Lower leg skin (tissue), 4 donors: ENCODE measurements around the gene FOSL1. TPM values are rescaled to one million over a fixed set of nuclear protein-coding genes. Genes with fewer than 3 reads are reported as not detected.

ENCODE experiments used
- DNase-seq, 2 donors: peaks; one replicate each; pipeline ENCODE4 v3.0.0-alpha.2; 2019; ENCODE audit warnings: low spot score in 2 of 2
- H3K4me3 ChIP-seq: fragments of 200-600 bp; sonication (generic); 2 replicates; pipeline ENCODE4 v1.5.1; 2017; ENCODE audit warnings: mild to moderate bottlenecking, low read depth; ENCODE audit not compliant: poor library complexity, severe bottlenecking
- CTCF ChIP-seq, 3 donors: fragments of 450-650 bp; IDR thresholded peaks; one replicate each; pipeline ENCODE4 v1.5.1; 2016; ENCODE audit warnings: antibody characterized with exemption in 3 of 3, mild to moderate bottlenecking in 3 of 3, moderate library complexity in 2 of 3
- POLR2A ChIP-seq, 2 donors: fragments of 450-650 bp; IDR thresholded peaks; one replicate each; pipeline ENCODE4 v1.6.1; 2016 to 2017; ENCODE audit warnings: antibody characterized with exemption in 2 of 2, mild to moderate bottlenecking in 1 of 2, moderate library complexity in 1 of 2
- WGBS, 2 donors: methylation state at CpG; one replicate each; pipeline ENCODE4 v1.1.5; 2018; 5-methylcytosine and 5-hydroxymethylcytosine counted together
- intact Hi-C: fragments of 100-400 bp; cut with DNase I; formaldehyde crosslinking; loops from one replicate; pipeline ENCODE4 v1.15.0; 2023; ENCODE audit warnings: low total_unique reads
- total RNA-seq, 4 donors: library from RNA; depleted of rRNA; stranded (reverse); fragments of >200 nt; gene quantifications; one replicate each; pipeline ENCODE4 v1.1.0, GENCODE V29; 2016

FOSL1 gene
- total RNA-seq, 4 donors from 2014 or later, result 2.4 to 7.5 (median 5.3) TPM

DNA sequence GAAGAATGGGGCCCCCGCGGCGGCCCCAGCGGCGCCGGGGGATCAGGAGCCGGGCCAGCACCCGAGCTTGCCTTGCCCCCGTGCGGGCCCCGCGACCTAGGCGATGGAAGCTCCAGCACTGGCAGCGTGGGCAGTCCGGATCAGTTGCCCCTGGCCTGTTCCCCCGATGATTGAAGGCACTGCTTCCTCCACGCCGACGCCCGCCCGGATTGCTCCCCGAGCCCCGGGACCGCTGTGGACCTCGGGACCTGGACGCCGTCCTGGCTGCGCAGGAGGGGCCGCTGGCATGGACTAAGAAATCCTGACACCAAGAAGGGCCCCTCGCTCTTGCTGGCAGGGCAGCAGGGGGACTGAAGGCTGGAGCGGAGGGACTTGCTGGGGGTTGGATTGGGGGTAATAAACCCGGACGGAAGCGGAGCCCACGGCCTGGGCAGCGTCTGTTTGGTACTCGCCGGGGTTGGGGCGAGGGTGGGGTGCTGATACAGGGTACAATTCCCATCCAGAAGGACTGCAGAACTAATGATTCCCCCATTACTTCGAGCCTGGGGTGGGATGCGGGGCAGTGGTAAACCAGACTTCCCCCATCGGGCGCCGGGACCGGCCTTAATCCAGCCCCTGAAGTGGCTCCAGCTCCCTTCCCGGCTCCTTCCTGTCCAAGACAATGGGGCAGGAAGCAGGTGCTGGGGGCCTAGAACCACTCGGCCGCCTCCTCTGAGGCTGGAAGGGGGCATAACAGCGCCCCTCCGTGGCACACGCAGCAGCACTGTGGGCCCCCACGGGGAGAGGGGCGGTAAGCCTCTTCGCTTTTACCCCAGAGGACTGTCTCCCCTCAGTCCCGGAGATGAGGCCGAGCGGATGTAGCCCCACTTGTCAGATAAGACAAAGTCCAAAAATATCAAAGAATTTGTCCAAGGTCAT, 8.7 kb downstream of the FOSL1 start:
- H3K4me3 ChIP-seq, result peak overlapping the region; percentile 58
- whole genome bisulfite sequencing, 2 donors, result 18 to 20% methylated on average over 29 to 34 of the region's 57 CpGs
- DNase-seq, result peak in 1 of 2 donors; percentile 91
- TF ChIP-seq CTCF (IDR thresholded peaks at IDR 0.05), result no peak
- no peak for TF ChIP-seq POLR2A (IDR thresholded peaks at IDR 0.05)
- intact Hi-C loops, result no loop called here

DNA sequence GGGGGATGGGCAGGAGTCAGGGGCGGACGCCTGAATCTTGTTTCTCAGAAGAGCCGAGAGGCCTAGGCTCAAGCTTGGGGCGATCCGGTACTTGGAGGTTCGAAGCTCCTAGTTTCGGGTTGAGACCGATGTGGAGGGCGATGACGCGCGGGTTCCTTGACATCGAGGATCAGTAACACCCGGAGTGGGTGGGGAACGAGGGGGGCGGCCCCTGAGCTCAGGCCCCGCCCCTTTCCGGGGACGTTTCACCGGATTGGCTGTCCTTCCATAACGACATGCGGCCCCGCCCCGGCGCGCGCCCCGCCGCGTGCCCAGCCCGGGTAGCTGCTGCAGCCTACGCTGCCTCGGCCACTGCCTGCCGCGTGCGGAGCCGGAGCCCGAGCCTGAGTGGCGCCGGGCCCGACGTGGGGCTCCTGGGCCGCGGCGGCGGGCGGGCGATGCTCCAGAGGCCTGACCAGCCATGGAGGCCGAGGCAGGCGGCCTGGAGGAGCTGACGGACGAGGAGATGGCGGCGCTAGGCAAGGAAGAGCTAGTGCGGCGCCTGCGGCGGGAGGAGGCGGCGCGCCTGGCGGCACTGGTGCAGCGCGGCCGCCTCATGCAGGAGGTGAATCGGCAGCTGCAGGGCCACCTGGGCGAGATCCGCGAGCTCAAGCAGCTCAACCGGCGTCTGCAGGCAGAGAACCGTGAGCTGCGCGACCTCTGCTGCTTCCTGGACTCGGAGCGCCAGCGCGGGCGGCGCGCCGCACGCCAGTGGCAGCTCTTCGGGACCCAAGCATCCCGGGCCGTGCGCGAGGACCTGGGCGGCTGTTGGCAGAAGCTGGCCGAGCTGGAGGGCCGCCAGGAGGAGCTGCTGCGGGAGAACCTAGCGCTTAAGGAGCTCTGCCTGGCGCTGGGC, 9.6 kb downstream of the FOSL1 start, which contains the start of gene CCDC85B:
CCDC85B (plus strand) TSS at position 350 of the 895 bp plus-strand sequence; CDS start at position 461, 111 bp downstream.
- 0% methylated on average over 5 to 61 of the region's 94 CpGs for WGBS, 2 donors
- TF ChIP-seq POLR2A (IDR thresholded peaks at IDR 0.05), result peak in 1 of 2 donors; percentile 54
- no peak for TF ChIP-seq CTCF (IDR thresholded peaks at IDR 0.05)
- DNase-seq, result peak; percentile 99 to 100
- H3K4me3 ChIP-seq, result peak within 1 kb of the TSS; percentile 58
- intact Hi-C loops, result no loop called here

DNA sequence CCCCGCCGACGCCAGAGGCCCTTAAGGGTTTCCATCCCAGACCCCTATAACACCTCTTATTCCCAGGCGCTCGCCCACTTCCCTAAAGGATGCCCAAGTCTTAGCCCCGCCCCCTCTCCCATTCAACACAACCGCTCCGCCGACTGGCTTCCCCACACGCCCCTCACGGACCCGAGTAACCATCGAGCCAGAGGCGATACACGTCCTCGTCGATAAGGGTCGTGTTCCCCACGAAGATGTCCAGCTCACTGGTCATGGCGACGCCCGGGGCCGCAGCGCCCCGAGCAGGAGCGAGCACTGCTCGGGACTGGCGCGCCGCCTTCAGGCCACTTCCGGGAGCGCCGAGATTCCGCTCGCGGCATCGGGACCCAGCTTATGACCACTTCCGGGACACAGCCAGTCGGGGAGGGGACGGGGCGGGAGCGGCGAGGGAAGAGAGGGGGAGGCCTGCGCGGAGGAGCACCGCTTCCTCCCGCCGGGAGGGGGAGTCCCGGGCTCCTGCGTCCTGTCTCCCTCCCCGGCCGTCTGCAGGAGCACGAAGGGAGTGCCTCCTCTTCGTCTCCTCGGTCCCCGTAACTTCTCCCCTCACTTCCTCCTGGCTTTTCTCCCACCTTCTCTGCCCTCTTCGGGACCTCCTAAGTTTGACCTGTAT, 11.9 kb downstream of the FOSL1 start, which contains the start of gene FIBP:
FIBP (minus strand) TSS at position 309 of the 652 bp plus-strand sequence; CDS start at position 256, 53 bp downstream.
- peak within 1 kb of the TSS; percentile 61 for H3K4me3 ChIP-seq
- intact Hi-C loops, result no loop called here
- DNase-seq, result peak; percentile 95 to 100
- 1 to 2% methylated on average over 15 to 44 of the region's 57 CpGs for WGBS, 2 donors
- TF ChIP-seq POLR2A (IDR thresholded peaks at IDR 0.05) (no peak), CTCF (IDR thresholded peaks at IDR 0.05) (peak in 2 of 3 donors; percentile 24 to 71)

DNA sequence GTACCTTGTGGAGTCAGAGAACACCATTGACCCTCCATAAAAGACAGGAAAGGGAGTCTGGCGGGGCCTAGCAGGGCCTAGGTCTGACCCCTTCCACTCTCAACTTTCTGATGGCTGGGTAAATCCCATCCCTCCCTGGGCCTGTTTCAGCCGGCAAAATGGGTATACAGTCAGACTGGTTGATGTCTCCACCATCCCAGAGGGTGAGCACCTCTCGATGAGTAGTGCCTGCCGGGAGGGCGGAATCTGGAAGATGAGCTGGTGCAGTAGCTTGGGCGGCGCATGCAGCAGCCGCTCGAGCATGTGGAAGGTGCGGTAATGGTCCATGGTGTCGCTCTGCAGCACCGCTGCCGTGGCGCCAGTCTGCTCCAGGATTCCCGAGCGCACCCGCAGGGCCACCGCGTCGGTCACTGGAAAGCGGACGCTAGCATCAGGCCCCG, 12.4 kb downstream of the FOSL1 start:
- intact Hi-C loops, result no loop called here
- DNase-seq, result peak in 1 of 2 donors; percentile 86
- H3K4me3 ChIP-seq, result peak overlapping the region; percentile 61
- TF ChIP-seq CTCF (IDR thresholded peaks at IDR 0.05) (no peak), POLR2A (IDR thresholded peaks at IDR 0.05) (no peak)
- WGBS, 2 donors, result 5 to 7% methylated on average over 11 to 15 of the region's 23 CpGs
